A549 (cell line): ENCODE data around the gene LCP1.

ENCODE experiments used
- TF ChIP-seq, protein P1 (sequence below): fragments of >200 bp; sonication (Bioruptor Twin); formaldehyde crosslinking; IDR thresholded peaks from 3 replicates; pipeline ENCODE4 v1.5.1; 2016
- TF ChIP-seq, protein P2 (sequence below): IDR thresholded peaks from 2 replicates; pipeline ENCODE4 v1.6.1; 2012

- TF ChIP-seq, protein P1, sequence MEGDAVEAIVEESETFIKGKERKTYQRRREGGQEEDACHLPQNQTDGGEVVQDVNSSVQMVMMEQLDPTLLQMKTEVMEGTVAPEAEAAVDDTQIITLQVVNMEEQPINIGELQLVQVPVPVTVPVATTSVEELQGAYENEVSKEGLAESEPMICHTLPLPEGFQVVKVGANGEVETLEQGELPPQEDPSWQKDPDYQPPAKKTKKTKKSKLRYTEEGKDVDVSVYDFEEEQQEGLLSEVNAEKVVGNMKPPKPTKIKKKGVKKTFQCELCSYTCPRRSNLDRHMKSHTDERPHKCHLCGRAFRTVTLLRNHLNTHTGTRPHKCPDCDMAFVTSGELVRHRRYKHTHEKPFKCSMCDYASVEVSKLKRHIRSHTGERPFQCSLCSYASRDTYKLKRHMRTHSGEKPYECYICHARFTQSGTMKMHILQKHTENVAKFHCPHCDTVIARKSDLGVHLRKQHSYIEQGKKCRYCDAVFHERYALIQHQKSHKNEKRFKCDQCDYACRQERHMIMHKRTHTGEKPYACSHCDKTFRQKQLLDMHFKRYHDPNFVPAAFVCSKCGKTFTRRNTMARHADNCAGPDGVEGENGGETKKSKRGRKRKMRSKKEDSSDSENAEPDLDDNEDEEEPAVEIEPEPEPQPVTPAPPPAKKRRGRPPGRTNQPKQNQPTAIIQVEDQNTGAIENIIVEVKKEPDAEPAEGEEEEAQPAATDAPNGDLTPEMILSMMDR, result no peak
- TF ChIP-seq, protein P2, sequence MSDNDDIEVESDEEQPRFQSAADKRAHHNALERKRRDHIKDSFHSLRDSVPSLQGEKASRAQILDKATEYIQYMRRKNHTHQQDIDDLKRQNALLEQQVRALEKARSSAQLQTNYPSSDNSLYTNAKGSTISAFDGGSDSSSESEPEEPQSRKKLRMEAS, result no peak
Observed at GRCh38 chr13:46086985-46087384, 95.0 kb downstream of the LCP1 start.
